HT1080 (cell line): ENCODE data around the gene TLE5. TPM values are rescaled to one million over a fixed set of nuclear protein-coding genes. Genes with fewer than 3 reads are reported as not detected.

Source experiments
- total RNA-seq: library from RNA; depleted of rRNA; stranded (reverse); fragments of >200 nt; shearing (Covaris generic); gene quantifications from 2 replicates; pipeline ENCODE4 v1.2.3, GENCODE V29; 2014; rRNA removed

TLE5 gene
- total RNA-seq, 1 experiment from 2014 or later: 289 TPM

Other genes starting within 250 kb of the TLE5 start
- 0.33 and 0.63 TPM in 2 replicates for gene ZNF554, start 242.6 kb downstream of the TLE5 start, total RNA-seq
- 0.11 and 1.0 TPM in 2 replicates for gene ZNF555, start 221.0 kb downstream of the TLE5 start, total RNA-seq
- gene ZNF556, start 195.2 kb downstream of the TLE5 start, total RNA-seq: 0.03 TPM in 1 of 2 replicates, not detected in the other
- not detected in 2 replicates for gene ZNF57, start 161.6 kb downstream of the TLE5 start, total RNA-seq
- 0.07 TPM in 1 of 2 replicates, not detected in the other for gene ZNF77, start 117.5 kb downstream of the TLE5 start, total RNA-seq
- gene TLE6, start 84.9 kb downstream of the TLE5 start, total RNA-seq: not detected in 2 replicates
- gene TLE2, start 33.2 kb downstream of the TLE5 start, total RNA-seq: 1.1 TPM in 1 of 2 replicates, not detected in the other
- gene GNA11, start 31.9 kb upstream of the TLE5 start, total RNA-seq: 55.6 and 60.3 TPM in 2 replicates
- gene GNA15, start 73.5 kb upstream of the TLE5 start, total RNA-seq: 0.05 and 0.30 TPM in 2 replicates
- 0.06 and 0.20 TPM in 2 replicates for gene S1PR4, start 116.3 kb upstream of the TLE5 start, total RNA-seq
- gene NCLN, start 123.4 kb upstream of the TLE5 start, total RNA-seq: 125 and 130 TPM in 2 replicates
- gene CELF5, start 162.2 kb upstream of the TLE5 start, total RNA-seq: not detected in 2 replicates